ENCODE data around the gene ATAD3C.
"Not testable (repeated sequence)": the region's sequence is repeated elsewhere in the genome, so short reads cannot be mapped to it uniquely, and the experiment has no call there.

The ATAD3C gene

DNA sequence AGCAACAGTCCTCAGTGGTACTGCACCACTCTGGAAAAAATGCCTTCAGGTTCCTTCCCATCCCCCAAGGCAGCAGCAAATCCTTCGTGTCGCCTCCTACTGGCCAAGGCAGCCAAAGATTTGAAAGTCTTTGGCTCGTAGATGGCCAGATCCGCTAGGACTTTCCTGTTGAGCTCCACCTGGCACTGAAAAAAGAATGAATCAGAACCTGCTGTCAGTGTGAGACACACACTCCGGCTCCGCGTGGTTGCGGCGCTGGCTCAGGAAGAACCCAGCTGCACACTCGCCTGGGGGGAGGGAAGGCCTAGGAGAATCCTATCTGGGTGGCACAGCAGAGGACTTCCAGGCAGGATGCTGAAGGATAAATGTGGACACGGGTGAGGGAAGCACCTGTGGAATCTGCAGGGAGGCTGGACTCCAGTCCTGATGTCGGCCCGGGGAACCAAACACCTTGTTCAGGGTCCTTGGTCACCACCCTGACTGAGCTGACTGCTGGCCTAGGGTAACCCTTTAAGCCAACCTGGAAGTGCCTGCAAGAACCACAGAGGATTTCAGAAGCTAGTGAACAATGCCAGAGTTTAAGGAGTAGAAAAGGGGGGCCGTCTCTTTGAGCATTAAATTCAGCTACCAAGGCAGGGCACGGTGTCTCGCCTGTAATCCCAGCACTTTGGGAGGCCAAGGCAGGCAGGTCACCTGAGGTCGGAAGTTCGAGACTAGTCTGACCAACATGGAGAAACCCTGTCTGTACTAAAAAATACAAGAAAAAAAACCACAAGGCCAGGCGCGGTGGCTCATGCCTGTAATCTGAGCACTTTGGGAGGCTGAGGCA, 47.2 kb upstream of the ATAD3C start:
- peak; percentile 80 for DNase-seq
- no peak overlapping the region for H3K4me3 ChIP-seq (ENCODE audit: low read depth, low read length)
- no peaks in the 10 kb centered on the region for H3K27me3 ChIP-seq (ENCODE audit: insufficient read depth, low read depth, severe bottlenecking)
- H3K27ac ChIP-seq = peak overlapping the region; percentile 75
- no peaks in the 10 kb centered on the region for H3K9me3 ChIP-seq (ENCODE audit: severe bottlenecking)
- peaks cover 78% of the 10 kb centered on the region for H3K36me3 ChIP-seq
- TF ChIP-seq, protein P1, sequence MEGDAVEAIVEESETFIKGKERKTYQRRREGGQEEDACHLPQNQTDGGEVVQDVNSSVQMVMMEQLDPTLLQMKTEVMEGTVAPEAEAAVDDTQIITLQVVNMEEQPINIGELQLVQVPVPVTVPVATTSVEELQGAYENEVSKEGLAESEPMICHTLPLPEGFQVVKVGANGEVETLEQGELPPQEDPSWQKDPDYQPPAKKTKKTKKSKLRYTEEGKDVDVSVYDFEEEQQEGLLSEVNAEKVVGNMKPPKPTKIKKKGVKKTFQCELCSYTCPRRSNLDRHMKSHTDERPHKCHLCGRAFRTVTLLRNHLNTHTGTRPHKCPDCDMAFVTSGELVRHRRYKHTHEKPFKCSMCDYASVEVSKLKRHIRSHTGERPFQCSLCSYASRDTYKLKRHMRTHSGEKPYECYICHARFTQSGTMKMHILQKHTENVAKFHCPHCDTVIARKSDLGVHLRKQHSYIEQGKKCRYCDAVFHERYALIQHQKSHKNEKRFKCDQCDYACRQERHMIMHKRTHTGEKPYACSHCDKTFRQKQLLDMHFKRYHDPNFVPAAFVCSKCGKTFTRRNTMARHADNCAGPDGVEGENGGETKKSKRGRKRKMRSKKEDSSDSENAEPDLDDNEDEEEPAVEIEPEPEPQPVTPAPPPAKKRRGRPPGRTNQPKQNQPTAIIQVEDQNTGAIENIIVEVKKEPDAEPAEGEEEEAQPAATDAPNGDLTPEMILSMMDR (IDR thresholded peaks at IDR 0.05; ENCODE audit: low read depth, low read length) = peak; percentile 79

DNA sequence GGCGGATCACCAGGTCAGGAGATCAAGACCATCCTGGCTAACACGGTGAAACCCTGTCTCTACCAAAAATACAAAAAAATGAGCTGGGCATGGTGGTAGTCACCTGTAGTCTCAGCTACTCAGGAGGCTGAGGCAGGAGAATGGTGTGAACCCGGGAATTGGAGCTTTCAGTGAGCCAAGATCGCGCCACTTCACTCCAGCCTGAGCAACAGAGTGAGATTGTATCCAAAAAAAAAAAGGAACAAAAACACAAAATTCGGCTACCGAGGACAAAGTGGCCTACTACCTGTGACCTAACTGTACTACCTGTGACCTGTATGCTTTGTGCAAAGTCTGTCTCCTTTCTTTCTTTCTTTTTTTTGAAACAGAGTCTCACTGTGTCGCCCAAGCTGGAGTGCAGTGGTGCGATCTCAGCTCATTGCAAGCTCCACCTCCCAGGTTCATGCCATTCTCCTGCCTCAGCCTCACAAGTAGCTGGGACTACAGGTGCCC, 46.5 kb upstream of the ATAD3C start:
- DNase-seq; H3K4me3 ChIP-seq (ENCODE audit: low read depth, low read length); H3K9me3 ChIP-seq (ENCODE audit: severe bottlenecking); H3K27me3 ChIP-seq (ENCODE audit: insufficient read depth, low read depth, severe bottlenecking): not testable (repeated sequence)
- peaks cover 71% of the 10 kb centered on the region for H3K36me3 ChIP-seq
- peak overlapping the region; percentile 75 for H3K27ac ChIP-seq

DNA sequence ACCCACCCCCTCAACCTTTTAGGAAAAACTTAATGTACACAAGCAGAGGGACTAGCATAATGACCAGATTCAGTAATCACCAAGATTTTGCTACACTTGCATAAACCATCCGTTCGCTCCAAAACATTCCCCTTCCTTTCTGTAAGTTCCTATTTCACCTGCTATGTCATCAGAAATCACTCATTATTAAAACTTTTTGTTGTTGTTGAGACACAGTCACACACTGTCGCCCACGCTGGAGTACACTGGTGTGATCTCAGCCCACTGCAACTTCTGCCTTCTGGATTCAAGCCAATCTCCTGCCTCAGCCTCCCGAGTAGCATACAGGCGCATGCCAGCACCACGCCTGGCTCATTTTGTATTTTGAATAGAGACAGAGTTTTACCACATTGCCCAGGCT, 45.8 kb upstream of the ATAD3C start:
- peak overlapping the region; percentile 8; the same call in 1 of the 2 replicates for H3K27ac ChIP-seq
- no peaks in the 10 kb centered on the region for H3K9me3 ChIP-seq (ENCODE audit: severe bottlenecking)
- H3K4me3 ChIP-seq (ENCODE audit: low read depth, low read length) = no peak overlapping the region
- H3K27me3 ChIP-seq (ENCODE audit: insufficient read depth, low read depth, severe bottlenecking) = no peaks in the 10 kb centered on the region
- peaks cover 69% of the 10 kb centered on the region for H3K36me3 ChIP-seq
- DNase-seq = no peak
- TF ChIP-seq, protein P1 (IDR thresholded peaks at IDR 0.05; ENCODE audit: low read depth, low read length) = no peak

DNA sequence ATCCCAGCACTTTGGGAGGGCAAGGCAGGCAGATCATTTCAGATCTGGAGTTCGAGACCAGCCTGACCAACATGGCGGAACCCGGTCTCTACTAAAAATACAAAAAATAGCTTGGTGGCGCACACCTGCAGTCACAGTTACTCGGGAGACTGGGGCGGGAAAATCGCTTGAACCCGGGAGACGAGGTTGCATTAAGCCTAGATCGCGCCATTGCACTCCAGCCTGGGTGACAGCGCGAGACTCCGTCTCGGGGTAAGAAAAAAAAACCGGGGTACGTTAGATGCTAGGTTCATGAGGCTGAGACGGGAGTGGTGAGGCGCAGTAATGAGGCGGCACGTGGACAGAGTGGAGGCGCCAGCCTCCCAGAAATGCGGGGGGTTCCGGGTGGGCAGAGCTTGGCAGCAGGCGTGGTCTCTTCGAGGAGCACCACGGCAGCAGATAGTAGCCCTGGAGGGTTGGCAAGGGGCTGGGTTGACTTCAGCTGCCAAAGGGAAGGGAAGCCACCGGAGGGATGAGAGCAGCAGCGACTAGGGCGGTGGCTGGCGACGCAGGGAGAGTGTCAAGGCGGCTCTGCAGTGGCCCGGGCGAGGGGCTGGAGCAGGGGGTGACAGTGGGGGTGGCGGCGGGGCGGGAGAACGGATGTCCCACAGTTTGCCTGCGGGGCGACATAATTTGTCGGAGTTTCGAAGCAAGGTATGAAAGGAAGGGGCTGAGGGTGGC, 43.2 kb upstream of the ATAD3C start:
- H3K27ac ChIP-seq = peak overlapping the region; percentile 94

DNA sequence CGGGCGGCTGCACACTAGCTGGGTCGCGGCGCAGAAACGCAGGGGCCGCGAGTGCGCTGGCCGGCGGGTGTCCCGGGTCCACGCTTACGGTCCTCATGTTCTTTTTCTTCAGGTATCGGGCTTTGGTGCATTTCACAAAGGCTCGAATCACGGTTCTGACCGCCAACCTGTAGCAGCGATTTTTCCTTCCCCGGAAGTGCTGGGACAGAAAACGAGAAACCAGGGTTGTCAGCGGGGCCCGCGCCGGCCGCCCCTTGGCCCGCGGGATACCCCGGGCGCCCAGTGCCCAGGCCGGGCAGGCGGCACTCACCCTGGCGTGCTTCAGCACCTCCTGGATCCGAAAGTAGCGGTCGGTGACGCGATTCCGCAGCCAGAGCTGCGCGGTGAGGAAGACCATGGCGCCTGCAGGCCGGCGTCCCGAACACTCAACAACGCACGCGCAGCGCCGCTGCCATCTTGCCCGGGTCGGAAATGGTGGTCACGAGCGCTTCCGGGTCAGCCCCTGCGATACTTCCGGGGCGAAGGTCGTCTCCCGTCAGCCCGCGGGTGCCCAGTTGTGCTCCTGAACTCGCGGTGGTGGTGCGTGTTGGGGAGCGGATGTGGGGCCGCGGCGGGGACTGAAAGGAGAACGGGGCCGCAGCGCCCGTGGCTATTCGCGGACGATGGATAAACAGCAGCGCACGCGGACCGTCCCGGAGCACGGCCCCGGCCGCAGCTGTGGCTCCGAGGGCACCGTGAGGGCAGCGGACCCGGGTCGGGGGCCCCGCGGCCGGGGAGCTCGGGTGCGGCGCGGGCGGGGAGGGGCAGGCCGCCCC, 42.5 kb upstream of the ATAD3C start, which contains the start of gene MRPL20:
Gene MRPL20, minus strand, starts transcription at position 473 of the 815 bp plus-strand sequence. Its CDS starts 76 bp downstream, at position 397.
- peak within 1 kb of the TSS; percentile 94 for H3K27ac ChIP-seq
- peak; percentile 93 for DNase-seq
- H3K27me3 ChIP-seq (ENCODE audit: insufficient read depth, low read depth, severe bottlenecking) = no peaks in the 10 kb centered on the region
- H3K36me3 ChIP-seq = peaks cover 46% of the 10 kb centered on the region
- H3K9me3 ChIP-seq (ENCODE audit: severe bottlenecking) = no peaks in the 10 kb centered on the region
- peak within 1 kb of the TSS; percentile 89 for H3K4me3 ChIP-seq (ENCODE audit: low read depth, low read length)
- TF ChIP-seq, protein P1 (IDR thresholded peaks at IDR 0.05; ENCODE audit: low read depth, low read length) = no peak

More for the DNA sequence above, 43.2 kb upstream of the ATAD3C start:
- Histone ChIP-seq H3K36me3 (peaks cover 53% of the 10 kb centered on the region), H3K4me3 (ENCODE audit: low read depth, low read length) (peak overlapping the region; percentile 89), H3K27me3 (ENCODE audit: insufficient read depth, low read depth, severe bottlenecking) (no peaks in the 10 kb centered on the region), H3K9me3 (ENCODE audit: severe bottlenecking) (no peaks in the 10 kb centered on the region)
- TF ChIP-seq, protein P1 (IDR thresholded peaks at IDR 0.05; ENCODE audit: low read depth, low read length) = no peak
- DNase-seq = no peak

All from WERI-Rb-1 (cell line).